ENCODE results near the gene C17orf78.

- no peak for TF ChIP-seq CTCF (IDR thresholded peaks at IDR 0.05; ENCODE audit: low read depth, low read length, poor library complexity, severe bottlenecking)
- TF ChIP-seq EZH2phosphoT487 (IDR thresholded peaks at IDR 0.05; ENCODE audit: borderline replicate concordance, low read length): no peak
Measured at GRCh38 chr17:37375706-37376105, at the start of gene C17orf78.
